GM21367 (cell line): ENCODE measurements around the gene ARHGAP23.
"Not testable (repeated sequence)": the region's sequence is repeated elsewhere in the genome, so short reads cannot be mapped to it uniquely, and the experiment has no call there.

Experiments used
- ATAC-seq: cut with Tn5 transposase; IDR thresholded peaks from one replicate; pipeline ENCODE4 v1.9.1; 2021; ENCODE audit not compliant: unreplicated experiment

ARHGAP23 gene

DNA sequence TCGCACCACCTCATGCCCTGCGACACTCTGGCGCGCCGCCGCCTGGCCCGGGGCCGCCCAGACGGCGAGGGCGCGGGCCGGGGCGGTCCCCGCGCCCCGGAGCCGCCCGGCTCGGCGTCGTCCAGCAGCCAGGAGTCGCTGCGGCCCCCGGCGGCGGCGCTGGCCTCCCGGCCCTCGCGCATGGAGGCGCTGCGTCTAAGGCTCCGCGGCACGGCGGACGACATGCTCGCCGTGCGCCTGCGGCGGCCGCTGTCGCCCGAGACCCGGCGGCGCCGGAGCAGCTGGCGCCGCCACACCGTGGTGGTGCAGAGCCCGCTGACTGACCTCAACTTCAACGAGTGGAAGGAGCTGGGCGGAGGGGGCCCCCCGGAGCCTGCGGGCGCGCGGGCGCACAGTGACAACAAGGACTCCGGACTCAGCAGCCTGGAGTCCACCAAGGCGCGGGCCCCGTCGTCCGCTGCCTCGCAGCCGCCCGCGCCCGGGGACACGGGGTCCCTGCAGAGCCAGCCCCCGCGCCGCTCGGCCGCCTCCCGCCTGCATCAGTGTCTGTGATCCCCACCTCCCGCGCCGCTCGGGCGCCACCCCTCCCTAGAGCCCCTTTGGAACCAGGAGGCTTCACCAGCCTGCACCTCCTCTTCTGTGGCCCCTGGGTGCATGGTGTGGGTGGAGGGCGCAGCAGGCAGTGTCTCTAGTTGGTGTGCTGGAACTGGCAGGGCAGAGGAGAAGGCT, 82.3 kb downstream of the ARHGAP23 start:
- no peak for ATAC-seq

DNA sequence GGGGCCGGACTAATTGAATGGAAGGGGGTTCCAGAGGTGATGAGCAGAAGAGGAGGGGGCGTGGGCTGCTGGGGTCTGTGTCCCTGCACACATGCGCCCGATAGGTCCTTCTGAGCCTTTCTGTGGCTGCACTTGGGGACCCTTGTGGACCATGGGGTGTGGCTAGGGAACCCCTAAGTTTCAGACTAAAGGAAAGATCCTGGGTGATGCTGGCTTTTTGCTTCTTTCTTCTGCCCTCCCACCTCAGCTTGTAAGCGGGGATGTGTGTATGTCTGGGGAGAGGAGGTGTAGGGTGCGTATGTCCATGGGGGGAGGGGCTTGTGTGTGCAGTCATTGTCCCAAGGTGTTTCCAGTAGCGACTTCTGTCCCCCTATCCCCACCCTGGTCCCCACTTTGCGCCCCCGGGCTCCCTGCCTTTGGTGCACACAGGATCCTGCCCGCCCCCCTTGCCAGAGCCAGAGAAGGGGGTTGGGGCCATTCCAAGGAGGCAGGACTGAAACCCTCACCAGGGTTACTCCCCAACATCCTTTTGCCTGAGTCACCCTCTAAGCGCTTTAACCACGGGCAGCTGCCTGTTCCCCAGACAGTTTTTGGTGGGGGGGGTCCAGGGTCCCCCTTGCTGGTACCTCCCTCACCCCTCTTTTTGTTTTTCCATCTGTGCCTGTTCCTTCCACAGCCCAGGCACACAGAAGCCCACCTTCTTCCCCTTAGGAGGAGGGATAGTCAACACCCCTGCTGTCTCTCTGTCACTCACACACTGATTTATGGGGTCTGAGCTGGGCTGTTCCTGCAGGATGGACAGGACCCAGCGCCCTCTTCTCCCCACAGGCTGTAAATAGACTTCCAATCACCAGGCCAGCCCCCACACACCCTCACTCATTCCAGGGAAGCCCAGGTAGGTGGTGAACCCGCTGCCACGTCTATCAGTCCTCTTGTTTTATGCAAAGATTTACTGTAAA, 83.2 kb downstream of the ARHGAP23 start:
- ATAC-seq = no peak

DNA sequence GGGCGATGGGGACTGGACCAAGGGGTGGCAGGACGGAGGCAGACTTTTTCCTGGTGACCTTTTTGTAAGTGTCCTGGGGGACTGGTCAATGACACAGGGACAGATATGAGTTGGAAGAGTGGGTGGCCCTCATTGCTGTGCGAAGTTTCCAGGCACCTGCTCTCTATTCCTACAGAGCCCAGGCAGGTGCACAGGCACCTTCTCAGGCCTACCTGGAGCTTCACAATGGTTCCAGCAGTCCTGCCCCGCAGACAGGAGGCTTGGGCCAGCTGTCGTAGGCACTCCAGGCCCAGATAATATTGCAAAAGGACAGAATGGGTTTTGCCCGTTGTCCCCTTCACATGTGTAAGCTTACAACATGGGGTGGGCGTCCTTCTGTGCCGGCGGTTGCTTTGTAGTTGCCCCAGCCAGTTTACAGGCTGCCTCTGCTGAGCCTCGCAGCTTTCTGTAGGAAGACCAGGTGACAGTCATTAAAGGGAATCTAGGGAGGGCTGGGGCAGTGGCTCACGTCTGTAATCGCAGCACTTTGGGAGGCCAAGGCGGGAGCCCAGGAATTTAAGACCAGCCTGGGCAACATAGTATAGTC, 84.3 kb downstream of the ARHGAP23 start:
- no peak for ATAC-seq

DNA sequence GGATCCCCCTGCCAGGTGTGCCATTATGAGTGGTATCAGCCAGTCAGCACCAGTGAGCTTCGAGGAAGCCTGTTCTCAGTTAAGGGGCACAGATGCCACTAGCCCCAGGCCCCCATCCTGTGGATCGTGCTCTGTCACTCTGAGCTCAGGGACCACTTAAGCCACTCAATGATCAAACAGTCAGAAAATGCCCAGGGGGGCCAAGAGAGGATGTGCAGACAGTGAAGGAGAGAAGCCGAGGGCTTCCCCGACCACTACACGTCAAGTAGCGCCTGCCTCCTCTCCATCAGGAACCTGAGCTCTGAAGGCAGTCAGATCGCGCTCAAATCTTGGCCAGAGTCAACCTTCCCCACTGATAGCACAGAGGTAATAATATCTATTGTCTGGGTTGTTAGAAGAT, 98.3 kb downstream of the ARHGAP23 start:
- not testable (repeated sequence) for ATAC-seq

DNA sequence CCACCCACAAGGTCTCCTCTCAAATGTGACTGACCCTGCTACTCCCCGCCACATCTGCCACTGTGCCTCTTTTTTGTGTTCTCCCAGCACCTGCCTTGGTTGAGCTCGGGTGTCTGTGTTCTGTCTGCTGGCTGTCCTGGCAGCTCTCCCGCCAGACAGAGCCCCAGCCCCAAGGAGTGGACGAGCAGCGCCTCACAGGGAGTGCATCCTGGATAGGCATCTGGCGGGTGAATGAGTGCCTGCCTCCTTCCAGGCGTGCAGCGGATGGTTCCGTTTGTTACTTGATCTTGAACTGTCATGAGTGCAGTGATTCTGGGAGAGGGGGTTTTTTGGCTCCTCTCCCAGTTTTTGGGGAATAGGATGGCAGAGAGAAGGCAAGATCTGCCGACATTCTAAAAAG, 99.9 kb downstream of the ARHGAP23 start:
- not testable (repeated sequence) for ATAC-seq

DNA sequence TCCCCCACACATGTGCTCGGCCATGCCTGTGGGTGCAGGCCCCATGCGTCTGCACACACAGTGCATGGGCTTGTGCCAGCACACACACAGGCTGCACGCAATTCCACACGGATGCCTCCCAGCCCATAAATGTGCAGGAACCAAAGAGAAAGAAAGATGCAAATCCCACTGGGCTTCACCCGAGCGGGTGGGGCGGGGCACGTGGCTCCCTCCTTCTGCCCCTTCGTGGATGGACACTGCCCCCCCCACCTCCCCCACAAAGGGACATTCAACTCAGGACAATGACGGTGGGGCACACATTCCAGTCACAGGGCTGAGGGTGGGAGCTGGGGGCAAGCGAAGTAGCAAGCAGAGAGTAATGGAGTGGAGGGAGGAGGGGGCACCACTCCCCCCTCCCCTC, 102.6 kb downstream of the ARHGAP23 start:
- ATAC-seq = not testable (repeated sequence)

DNA sequence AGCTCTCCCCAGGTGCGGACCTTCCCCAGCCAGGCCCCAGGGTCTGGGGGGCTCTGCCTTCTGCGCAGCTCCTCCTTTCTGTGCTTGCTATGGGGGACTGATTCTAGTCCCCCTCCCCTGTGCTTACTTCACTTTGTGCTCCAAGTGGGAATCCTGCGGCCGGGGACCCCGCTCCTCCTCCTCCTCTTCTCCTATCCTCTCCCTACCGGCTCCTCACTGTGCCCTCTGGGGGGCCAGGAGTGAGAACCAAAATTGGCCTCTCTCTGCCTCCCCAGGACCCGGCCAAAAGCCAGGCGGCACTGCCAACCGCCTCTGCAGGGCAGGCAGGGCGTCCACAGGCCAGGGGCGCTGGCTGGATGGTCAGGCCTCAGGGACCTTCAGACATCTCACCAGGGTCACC, 103.5 kb downstream of the ARHGAP23 start:
- ATAC-seq = not testable (repeated sequence)

DNA sequence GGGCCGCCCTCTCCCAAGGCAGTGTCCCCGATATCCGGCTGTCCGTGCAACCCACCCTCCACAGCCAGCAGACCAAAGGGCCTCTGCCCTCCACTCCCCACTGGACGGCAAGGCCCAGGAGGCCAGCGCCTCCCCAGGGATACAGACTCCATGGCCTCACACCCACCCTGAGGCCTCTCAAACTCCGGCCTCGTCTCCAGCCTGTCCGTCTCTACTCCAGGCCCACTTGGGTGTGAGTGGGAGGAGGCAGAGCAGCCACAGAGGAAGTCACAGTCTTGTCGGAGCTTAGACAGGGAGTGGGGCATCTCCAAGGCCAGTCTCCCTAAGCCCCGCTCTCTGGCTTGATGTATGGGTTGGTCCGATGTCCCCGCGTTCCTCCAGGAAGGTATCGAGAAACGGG, 104.2 kb downstream of the ARHGAP23 start:
- ATAC-seq = no peak

DNA sequence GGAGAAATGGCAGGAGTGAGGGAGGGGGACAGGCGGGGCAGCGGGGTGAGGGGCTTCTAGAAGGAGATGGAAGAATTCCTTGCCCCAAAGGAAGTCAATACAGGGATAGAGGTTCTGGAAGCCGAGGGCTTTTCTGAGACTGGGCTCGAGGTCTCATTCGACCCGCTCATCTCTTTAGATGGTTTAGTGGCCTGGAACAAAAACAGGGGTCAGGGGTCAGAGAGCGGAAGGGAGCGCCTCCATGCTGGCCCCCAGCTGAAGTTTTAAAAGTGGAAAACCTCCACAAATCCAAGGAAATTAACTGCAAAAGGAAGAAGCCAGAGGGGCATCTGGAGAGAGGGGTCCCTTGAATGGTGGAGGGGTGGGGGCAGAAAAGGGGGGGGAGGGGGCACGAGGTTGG, 105.0 kb downstream of the ARHGAP23 start:
- ATAC-seq = no peak

DNA sequence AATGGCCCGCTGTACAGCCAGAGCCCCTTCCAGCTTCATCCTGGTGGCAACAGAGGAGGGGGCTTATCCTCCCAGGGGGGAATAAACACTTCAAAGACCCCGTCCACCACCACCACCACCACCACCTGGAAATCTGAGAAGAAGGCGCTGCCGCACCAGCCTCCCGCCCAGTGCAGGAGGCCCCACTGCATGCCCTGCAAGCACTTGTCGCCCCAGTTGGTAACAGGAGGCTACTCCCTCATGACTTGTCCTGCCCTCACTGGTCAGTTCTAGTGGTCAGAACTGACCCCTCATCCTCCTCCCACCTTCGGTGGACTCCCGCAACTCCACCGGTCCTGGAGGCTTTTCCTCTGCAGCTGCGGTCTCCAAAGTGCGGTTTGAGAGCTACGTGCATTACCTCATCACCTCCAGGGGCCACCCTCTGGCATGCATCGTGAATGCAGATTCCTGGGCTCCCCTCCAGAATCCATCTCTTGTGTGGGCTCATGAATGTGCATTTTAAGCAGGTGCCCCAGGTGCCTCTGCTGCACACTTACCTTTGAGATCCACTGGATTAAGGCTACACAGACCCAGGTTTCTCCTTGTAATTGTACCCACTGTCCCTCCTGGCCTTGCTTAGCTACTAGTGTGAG, 105.7 kb downstream of the ARHGAP23 start:
- ATAC-seq = no peak

DNA sequence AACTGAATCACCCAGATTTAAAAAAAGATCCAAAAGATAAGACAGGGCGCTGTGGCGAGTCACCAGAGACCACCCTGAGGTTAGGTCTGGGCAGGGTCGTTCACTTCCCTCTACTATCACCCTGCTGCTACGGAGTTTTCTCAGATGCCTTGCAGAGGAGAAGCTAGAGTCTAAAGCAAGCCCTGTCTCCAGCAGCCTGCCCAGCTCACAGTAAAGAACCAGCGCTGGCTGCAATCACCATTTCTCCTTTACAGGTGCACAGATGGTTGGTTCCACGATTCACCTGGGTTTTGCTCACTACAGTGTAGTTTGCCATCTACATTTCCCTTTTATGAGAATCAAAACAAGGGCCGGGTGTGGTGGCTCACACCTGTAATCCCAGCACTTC, 106.2 kb downstream of the ARHGAP23 start:
- no peak for ATAC-seq

DNA sequence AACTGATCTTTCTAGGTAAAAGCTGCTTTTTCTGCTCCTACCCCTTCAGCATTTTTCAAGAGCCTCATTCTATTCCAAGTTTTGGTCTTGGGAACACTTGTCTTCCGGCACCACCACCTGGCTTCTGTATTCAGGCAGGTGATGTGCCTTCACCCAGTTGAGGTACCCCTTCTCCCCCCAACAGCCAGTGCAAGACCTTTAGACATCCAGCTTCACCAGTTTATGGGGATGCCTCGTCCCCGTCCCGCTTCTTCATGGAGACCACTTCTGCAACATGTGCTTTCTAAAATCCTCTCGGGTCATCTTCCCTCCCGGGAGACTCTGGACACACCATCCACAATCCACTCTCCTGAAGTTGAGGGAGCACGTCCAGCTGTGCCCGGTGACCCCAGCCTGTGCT, 107.6 kb downstream of the ARHGAP23 start:
- no peak for ATAC-seq

DNA sequence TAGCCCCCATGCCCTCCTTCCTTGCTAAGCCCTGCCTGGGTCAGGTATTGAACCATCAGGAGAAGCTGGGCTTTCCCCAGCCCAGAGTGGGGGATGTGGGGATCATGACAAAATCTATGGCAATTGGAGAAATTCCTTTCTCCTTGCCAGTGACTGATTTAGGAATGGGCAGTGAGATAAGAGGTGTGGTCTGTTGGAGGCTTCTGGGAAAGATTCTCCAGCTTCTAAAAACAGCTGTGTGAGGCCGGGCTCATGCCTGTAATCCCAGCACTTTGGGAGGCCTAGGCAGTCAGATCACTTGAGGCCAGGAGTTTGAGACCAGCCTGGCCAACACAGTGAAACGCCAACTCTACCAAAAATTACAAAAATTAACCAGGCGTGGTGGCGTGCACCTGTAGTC, 108.4 kb downstream of the ARHGAP23 start:
- ATAC-seq = no peak

DNA sequence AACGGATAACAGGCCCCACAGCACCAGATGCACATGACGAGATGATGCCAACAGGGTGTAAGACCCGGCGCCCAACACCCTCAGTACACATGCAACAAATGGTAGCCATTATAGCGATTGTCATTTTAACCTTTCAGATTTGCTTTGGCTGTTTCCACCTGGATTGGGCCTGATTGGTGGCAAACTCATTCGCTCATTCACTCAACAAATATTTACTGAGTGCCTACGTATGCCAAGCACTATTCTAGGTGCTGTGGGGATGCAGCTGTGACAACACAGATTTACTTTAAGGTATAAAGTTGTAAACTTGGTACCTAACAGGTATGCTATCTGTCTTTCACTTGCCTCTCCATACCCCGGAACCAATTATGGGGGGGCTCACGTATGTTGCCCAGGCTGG, 110.6 kb downstream of the ARHGAP23 start:
- ATAC-seq = no peak

DNA sequence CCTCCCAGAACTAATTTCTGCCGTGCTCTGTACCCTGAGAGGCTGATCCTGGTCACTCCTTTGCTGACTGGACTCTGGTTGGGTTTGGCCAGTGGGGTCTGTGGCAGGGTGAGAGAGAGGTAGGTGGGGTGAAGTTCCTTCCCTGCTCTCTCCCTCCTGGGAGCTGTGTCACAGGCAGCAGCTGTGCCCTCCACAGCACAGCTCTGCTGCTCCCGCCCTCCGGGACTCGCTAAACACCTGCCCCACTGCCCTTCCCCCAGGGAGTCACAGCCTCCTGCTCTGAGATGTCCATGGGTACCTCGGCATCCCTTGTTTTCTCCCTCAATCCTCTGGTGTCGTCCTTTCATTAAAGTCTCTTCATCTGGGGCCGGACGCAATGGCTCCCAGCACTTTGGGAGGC, 111.1 kb downstream of the ARHGAP23 start:
- no peak for ATAC-seq

DNA sequence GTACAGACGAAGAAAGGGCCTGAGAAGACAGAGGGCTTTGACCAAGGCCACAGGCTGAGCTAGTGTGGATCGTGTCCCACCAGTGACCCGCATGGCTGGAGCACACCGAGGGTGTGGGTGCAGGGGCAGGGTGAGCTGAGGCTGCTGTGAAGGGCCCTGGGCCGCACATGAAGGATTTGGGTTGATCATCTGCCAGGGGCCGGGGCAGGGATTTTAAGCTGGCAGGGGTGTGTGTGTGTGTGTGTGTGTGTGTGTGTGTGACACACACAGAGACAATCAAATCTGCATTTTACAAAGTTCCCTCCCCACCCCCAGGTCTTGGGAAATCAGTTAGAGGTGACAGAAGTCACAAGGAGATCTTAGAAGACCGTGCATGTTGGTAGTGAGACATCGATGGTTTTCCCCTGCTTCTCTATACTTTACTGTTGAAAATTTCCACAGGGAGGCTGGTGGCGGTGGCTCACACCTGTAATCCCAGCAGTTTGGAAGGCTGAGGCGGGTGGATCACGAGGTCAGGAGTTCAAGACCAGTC, 112.3 kb downstream of the ARHGAP23 start:
- no peak for ATAC-seq

DNA sequence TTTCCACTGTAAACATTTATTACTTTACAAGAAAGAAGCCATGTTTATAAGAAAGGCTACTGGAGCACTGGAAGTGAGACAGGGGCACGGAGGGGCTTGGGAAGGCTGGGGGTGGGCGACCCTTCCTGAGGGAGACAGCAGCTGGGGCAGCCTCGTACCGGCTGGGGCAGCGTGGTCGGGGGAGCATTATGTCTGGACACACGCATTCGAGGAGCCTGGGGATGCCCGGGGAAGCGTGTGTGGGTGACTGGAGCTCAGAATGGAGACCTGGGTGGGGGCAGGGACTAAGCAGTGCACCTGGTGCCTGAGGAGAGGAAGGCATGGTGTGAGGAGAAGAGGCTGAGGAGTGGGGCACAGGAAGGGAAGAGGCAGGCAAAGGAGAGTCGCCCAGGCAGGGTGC, 113.0 kb downstream of the ARHGAP23 start:
- ATAC-seq = no peak

DNA sequence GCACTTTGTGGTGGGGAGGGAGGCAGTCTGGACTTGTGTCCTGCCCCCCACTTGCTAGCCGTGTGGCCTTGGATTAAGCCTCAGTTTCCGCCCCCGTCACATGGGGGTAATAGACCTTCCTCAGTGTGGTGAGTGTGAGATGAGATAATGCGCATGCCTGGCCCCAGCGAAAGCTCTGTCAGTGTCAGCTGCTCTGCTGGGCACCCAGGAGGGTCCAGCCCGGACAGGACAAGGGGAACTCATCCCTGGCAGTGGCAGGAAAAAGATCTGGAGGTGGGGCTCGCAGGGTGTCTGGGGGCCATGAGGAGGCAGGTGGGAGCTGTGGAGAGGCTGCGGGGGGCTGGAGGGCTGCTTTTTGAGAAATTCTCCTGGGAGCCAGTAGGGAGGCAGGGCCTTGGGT, 114.0 kb downstream of the ARHGAP23 start:
- no peak for ATAC-seq

DNA sequence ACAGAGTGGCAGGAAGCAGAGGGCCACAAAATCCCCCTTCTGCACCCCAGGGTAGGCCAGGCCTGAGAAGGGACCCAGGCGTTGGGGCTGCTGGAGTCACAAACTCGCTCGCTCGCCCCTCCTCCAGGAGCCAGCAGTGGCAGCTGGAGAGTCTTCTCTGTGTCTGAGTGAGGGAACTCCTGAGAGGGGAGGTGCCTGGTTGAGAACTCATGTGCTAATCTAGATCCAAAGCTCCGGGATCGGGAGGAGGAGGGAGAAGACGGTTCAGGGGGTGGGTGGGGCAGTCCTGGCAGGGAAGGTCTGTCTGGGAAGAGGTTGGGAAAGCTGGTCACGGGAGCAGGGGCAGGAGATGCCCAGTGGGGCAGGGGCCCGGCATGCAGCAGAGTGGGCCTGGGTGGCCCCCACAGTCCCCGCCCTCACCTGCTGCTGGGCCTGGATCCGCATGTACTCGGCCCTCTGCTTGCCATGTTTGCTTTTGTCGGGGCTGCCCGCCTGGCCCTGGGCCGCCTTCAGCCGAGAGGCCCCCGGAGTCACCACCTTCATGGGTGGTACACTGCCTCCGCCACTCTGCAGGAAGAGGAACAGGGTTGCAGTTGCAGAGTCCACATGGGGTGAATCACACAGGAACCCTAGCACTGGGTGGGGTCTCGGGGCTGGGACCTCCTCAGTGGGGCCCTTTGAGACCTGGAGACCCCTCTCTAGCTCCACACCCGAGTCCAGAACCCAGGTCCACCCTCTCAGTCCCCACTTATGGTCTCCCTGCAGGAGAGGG, 115.3 kb downstream of the ARHGAP23 start:
- ATAC-seq = no peak

DNA sequence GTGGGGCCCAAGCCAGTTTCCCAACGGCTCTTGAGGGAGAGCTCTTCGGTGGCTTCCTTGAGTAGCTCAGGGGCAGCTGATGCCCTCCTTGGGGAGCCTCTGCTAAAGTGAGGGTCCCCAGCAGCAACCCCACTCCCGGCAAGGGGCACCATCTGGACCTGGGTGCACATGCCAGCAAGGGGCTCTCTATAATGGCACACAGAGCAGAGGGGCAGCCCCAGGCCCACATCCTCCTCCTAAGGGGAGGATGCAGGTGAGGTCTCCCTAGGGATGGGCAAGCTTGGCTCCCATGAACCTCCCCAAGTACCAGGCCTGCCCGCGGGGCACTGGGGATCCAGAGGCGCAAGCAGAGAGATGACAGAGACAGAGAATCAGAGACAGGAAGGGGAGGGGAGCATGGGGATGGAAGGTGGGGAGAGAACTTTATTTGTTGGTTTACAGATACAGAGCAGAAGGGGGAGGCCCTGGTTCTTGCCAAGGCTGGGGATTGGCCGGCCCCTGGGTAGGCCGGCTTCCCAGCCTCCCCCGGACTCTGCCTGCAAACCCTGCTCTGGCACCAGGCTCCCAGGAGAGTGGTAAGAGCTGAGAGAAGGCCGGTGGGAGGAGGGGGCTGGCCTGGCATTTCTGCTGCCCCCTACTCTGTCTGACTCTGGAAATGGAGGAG, 116.0 kb downstream of the ARHGAP23 start:
- no peak for ATAC-seq
